GM12874 (cell line): ENCODE measurements around the gene SF3A2.

Experiments
- TF ChIP-seq, protein P1 (sequence below): IDR thresholded peaks from 2 replicates; pipeline ENCODE4 v1.5.1; 2011; ENCODE audit warnings: low read depth, mild to moderate bottlenecking, control low read depth, low read length, moderate library complexity; ENCODE audit not compliant: insufficient read depth

Gene SF3A2

DNA sequence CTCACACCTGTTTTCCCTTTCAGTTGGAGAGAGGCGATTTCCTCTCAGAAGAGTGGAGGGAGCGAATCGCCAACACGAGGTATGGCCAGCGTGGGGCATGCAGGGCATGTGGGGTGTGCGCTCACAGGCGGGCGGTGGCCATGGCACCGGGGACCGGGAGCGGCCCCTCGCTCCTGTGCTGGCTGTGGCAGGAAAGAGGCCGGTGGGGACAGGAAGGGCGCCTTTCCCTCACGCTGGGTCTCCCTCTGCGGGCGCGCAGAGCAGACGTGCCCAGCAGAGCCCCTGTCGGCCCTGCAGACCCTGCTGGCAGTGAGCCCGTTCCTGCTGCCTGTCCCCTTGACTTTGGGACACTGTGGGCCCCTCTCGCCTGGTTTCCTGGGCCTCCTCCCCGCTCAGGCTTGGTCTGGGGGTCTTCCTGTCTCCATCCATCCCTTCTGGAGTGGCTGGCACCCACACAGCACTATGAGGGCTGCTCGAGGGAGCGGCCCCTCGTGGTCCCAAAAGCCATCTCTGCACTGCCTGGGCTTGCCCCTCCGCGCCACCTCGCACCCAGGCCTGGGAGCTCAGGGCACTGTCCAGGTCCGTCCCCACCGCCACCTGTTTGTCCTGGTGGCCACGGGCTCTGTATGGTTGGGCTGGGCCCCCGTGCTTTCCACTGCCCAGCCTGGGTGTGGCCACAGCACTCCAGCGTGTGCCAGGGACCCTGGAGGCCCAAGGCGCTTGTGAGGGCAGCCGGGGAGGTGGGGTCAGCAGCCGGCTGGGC, 36.6 kb upstream of the SF3A2 start:
- TF ChIP-seq, protein P1, sequence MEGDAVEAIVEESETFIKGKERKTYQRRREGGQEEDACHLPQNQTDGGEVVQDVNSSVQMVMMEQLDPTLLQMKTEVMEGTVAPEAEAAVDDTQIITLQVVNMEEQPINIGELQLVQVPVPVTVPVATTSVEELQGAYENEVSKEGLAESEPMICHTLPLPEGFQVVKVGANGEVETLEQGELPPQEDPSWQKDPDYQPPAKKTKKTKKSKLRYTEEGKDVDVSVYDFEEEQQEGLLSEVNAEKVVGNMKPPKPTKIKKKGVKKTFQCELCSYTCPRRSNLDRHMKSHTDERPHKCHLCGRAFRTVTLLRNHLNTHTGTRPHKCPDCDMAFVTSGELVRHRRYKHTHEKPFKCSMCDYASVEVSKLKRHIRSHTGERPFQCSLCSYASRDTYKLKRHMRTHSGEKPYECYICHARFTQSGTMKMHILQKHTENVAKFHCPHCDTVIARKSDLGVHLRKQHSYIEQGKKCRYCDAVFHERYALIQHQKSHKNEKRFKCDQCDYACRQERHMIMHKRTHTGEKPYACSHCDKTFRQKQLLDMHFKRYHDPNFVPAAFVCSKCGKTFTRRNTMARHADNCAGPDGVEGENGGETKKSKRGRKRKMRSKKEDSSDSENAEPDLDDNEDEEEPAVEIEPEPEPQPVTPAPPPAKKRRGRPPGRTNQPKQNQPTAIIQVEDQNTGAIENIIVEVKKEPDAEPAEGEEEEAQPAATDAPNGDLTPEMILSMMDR = no peak

DNA sequence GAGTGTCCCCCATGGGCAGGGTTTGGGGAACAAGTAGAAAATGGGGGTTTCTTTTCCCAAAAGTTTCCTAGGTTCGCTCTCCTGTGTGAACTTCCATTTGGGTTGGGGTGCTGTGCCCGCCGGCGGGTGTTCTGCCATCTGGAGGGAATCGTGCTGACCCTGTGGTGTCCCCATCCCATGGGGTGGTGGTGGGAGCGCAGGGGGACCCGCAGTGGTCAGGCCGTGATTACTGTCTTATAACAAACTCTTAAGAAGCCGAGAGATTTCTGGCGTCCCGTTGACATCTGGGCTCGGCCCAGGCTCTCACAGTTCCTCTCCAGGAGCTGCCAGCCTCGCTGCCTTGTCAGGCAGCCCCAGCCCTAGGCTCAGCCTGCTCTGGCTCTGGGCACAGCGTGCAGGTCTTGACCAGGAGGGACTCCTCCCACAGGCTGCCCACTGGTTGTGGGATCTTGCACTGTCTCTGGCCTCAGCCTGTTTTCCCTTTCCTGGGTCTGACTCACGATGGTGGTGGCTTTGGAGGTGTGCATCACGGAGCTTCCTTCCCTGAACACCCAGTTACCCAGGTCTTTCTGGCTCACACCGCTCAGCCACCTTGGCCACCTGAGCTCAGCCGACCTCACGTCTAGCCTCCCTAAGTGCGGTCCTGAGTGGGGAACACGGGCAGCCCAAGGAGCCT, 35.0 kb upstream of the SF3A2 start:
- TF ChIP-seq, protein P1 = no peak

DNA sequence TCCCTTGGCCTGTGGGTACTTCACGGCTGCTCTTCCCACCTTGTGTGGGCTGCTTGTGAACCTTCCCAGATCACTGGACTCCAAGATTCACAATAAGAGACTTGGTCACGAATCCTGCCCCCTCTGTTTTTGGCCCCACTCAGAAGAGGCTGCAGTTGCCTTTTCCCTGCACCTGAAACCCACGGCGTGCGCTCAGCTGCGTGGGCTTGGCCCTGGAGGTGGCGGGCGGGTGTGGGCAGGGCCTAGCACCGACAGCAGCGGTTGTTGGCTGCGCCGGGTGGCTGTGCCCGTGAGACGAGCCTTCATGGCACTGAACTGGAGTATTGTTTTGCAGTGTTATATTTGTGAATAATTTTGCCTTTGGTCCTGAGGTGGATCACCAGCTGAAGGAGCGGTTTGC, 34.3 kb upstream of the SF3A2 start:
- TF ChIP-seq, protein P1 = no peak

DNA sequence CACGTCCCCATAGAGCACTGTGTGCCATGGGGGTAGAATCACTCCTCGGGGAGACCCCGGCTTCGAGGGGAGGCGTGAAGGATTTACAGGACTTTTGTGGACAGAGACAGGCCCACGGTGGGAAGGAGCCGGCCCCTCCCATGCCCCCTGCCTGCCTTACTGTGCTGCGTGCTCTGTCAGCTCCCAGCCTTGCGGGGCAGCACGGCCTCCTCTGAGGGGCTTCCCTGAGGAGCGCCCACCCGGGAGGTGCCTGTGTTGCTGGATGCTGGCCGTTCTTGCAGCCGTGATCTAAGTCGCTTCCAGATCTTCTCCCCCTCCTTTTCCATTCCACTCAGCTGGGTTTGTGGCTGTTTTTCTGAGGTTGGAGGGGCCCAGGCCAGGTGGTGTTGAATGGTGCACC, 29.6 kb upstream of the SF3A2 start:
- TF ChIP-seq, protein P1 = no peak

DNA sequence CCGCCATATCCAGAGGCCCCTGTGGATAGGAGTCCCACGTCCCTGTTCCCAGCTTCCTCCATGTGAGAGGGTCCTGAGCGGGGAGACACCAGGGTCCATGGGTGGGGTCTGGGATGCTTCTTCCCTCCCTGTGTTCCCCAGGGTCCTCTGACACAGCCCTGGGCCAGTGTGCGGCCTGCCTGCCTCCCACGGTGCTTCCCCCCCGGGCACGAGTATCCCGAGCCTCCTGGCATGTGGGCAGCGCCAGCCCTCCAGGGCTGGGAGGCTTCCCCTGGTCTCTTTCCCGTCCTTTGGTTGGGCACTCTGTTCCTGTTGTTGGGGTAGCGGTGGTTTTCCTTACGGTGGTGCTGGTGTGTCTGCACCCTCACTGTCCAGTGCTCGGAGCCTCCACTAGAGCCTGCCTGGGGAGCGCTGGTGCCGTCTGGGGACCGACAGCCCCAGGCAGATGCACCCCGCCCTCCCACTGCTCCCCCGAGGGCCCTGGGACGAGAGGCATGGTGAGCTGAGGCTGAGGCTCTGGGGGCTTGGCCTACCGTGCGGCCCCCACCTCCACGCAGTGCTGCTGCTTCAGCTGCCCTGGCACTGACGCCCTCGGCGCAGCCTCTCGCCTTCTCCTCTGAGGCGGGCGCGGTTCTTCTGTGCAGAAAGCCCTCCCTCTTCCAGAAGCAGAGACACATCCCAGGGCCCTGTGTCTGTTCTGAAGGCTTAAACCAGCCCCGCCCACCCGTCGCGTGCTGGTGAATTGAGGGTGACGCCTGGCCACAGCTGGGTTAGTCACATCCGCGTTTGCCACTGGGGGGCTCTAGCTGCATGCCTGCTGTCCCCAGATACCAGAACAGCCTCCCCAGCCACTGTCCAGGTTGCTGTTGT, 28.4 kb upstream of the SF3A2 start:
- TF ChIP-seq, protein P1 = peak; percentile 34; the same call in 1 of the 2 replicates

DNA sequence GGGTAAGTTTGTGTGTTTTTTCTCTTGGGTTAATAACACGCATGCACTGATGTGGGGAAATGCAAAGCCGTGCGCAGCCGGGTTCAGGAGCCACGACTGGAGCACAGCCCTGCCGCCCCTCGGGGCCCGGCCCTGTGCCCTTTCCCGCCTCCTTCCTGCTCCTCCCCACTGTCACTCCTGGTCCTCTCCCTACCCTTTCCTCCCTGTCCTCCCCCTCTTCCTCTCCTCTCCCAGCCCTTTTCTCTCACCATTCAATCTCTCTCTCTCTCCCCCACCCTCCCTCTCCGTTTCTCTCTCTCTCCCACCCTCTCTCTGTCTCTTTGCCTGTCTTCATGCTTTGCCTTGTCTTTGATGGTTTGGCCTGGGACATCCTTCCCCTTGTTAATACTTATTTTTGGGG, 27.6 kb upstream of the SF3A2 start:
- TF ChIP-seq, protein P1 = no peak

DNA sequence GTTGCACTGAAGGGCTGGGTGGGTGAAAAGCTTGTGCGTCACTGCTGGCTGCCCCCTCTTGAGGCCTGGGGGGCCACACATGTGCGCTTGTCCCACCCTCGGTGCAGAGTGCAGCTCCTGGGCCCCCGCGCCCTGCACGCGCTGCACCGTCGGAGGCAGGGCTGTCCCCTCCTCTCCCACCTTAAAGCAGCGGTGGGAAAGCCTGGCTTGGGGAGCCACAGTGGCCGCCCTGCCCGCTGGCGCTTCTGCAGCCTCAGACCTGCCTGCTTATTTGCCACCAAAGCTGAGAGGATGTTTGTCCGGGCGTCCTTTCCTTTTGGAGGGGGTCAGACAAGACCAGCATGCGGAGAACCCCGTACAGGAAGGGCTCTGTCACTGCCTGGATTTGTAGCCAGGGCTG, 27.2 kb upstream of the SF3A2 start:
- TF ChIP-seq, protein P1 = no peak
